A673 (cell line): ENCODE results near the gene PLTP.
"Not testable (repeated sequence)": the region's sequence is repeated elsewhere in the genome, so short reads cannot be mapped to it uniquely, and the experiment has no call there.

ENCODE experiments used
- CTCF ChIP-seq: fragments of 300-800, 200-600 bp; sonication (generic); conservative IDR thresholded peaks from 2 replicates; pipeline ENCODE4 v1.5.1; 2017; ENCODE audit warnings: low read depth, mild to moderate bottlenecking, antibody characterized with exemption, low read length, moderate library complexity, mixed read lengths
- EZH2 ChIP-seq: fragments of 200-600 bp; sonication (generic); IDR thresholded peaks from 2 replicates; pipeline ENCODE4 v1.6.1; 2017; ENCODE audit warnings: borderline replicate concordance, low read depth, mild to moderate bottlenecking, mixed read lengths, antibody characterized with exemption, low read length; ENCODE audit not compliant: poor library complexity, severe bottlenecking

GRCh38 chr20:45901332-45901731 lies 10.6 kb downstream of the PLTP start:
- not testable (repeated sequence) for TF ChIP-seq EZH2, CTCF
